ENCODE results near the gene ABCA8. TPM values are rescaled to one million over a fixed set of nuclear protein-coding genes. Genes with fewer than 3 reads are reported as not detected.

The ABCA8 gene
- total RNA-seq, 4 donors from 2014 or later = 43.6 to 76.6 (median 64.2) TPM

GRCh38 chr17:68937890-68938514 lies 17.2 kb downstream of the ABCA8 start:
- no peak for DNase-seq (ENCODE audit: extremely low spot score)
- Histone ChIP-seq H3K27ac (replicated peaks in 1 of 4) (no peak overlapping the region), H3K36me3 (peaks cover 0 to 29% (median 0%) of the 10 kb centered on the region in 4 donors), H3K27me3 (no peaks in the 10 kb centered on the region), H3K9me3 (no peaks in the 10 kb centered on the region), H3K4me1 (no peaks in the 10 kb centered on the region), H3K4me3 (no peak overlapping the region)
- TF ChIP-seq EP300 (IDR thresholded peaks at IDR 0.05) (no peak), POLR2AphosphoS5 (IDR thresholded peaks at IDR 0.05) (no peak), POLR2A (IDR thresholded peaks at IDR 0.05; ENCODE audit: low read depth) (no peak), CTCF (IDR thresholded peaks at IDR 0.05) (no peak)
- WGBS = 86% methylated on average over 8 of the region's 8 CpGs
- intact Hi-C loops (cut with DNase I) = no loop called here

GRCh38 chr17:68927516-68927915 lies 27.7 kb downstream of the ABCA8 start:
- intact Hi-C loops (cut with DNase I) = no loop called here
- H3K9me3 ChIP-seq = no peaks in the 10 kb centered on the region
- no peak overlapping the region for H3K4me3 ChIP-seq
- H3K4me1 ChIP-seq = peaks cover 0 to 17% (median 12%) of the 10 kb centered on the region in 4 donors
- H3K36me3 ChIP-seq = peaks cover 0 to 51% (median 4%) of the 10 kb centered on the region in 4 donors
- no peak for DNase-seq (ENCODE audit: extremely low spot score)
- H3K27me3 ChIP-seq = no peaks in the 10 kb centered on the region
- TF ChIP-seq CTCF (IDR thresholded peaks at IDR 0.05) = no peak
- no peak for TF ChIP-seq EP300 (IDR thresholded peaks at IDR 0.05)
- no peak for TF ChIP-seq POLR2A (IDR thresholded peaks at IDR 0.05; ENCODE audit: low read depth)
- TF ChIP-seq POLR2AphosphoS5 (IDR thresholded peaks at IDR 0.05) = no peak
- H3K27ac ChIP-seq (replicated peaks in 1 of 4) = no peak overlapping the region
- WGBS = 36% methylated on average over 4 of the region's 4 CpGs

DNA sequence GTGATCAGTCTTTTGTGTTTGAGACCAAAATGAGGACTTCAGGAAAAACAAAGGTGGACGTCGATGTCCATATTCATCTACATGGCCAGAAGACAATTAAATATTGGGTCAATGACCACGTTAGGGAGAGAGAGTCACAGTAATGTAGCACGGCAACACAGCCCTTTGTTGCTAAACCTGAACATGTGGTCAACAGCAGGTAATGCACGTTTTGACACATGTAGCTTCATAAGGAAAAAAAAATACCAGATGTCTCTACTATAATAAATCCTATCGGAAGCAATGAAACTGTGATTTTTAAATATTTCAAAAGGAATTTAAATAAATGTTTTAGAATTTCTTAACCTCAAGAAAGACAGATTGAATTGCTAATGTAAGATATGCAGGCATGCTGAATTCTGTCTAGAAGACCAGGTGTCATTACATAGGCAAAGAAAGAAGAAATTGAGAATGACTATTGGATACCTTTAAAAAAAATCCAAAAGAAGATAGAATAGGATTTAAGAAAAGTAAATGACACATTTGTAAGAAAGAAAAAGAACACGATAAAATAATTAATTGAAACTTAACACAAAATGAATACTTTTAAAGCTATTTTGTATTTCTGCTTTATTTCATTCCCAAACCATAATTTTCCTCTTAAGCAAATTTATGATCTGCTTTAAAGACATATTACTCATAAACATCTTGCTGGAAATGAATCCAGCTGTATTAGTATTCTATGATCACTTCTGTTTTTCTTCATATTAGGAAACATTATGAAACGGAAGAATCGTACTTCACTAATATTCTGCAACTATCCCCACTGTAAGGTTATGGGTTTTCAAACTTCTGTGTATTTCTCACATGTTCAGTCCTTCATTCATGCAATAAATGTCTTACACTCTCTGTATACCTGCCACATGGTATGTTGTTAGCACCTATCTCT lies 30.1 kb downstream of the ABCA8 start:
- H3K4me1 ChIP-seq = peaks cover 0 to 17% (median 12%) of the 10 kb centered on the region in 4 donors
- TF ChIP-seq CTCF (IDR thresholded peaks at IDR 0.05) (no peak), EP300 (IDR thresholded peaks at IDR 0.05) (no peak), POLR2A (IDR thresholded peaks at IDR 0.05; ENCODE audit: low read depth) (no peak), POLR2AphosphoS5 (IDR thresholded peaks at IDR 0.05) (no peak)
- H3K9me3 ChIP-seq = no peaks in the 10 kb centered on the region
- no peak for DNase-seq (ENCODE audit: extremely low spot score)
- WGBS = 70% methylated on average over 9 of the region's 9 CpGs
- peaks cover 0 to 49% (median 2%) of the 10 kb centered on the region in 4 donors for H3K36me3 ChIP-seq
- intact Hi-C loops (cut with DNase I) = no loop called here
- H3K4me3 ChIP-seq = no peak overlapping the region
- no peak overlapping the region for H3K27ac ChIP-seq (replicated peaks in 1 of 4)
- no peaks in the 10 kb centered on the region for H3K27me3 ChIP-seq

GRCh38 chr17:68910789-68911431 lies 44.3 kb downstream of the ABCA8 start:
- Histone ChIP-seq H3K27ac (replicated peaks in 1 of 4) (peak overlapping the region; percentile 40 to 56 (median 46)), H3K9me3 (peaks cover 0 to 7% (median 0%) of the 10 kb centered on the region in 4 donors), H3K4me1 (peaks cover 12 to 32% (median 21%) of the 10 kb centered on the region in 4 donors), H3K36me3 (peaks cover 0 to 64% (median 9%) of the 10 kb centered on the region in 4 donors), H3K27me3 (no peaks in the 10 kb centered on the region), H3K4me3 (no peak overlapping the region)
- no CpG with 5 or more reads among the region's 2 CpGs for WGBS
- DNase-seq (ENCODE audit: extremely low spot score) = no peak
- TF ChIP-seq CTCF (IDR thresholded peaks at IDR 0.05) = no peak
- no peak for TF ChIP-seq EP300 (IDR thresholded peaks at IDR 0.05)
- no peak for TF ChIP-seq POLR2A (IDR thresholded peaks at IDR 0.05; ENCODE audit: low read depth)
- no peak for TF ChIP-seq POLR2AphosphoS5 (IDR thresholded peaks at IDR 0.05)
- intact Hi-C loops (cut with DNase I) = no loop called here
